ENCODE data around the gene OSGEP. TPM values are rescaled to one million over a fixed set of nuclear protein-coding genes. Genes with fewer than 3 reads are reported as not detected.

The OSGEP gene
- total and polyA plus RNA-seq, 2 of the 13 experiments (the other 11 are each of a cell fraction or from before 2014, with no cell fraction given), result 39.7 to 41.1 TPM

DNA sequence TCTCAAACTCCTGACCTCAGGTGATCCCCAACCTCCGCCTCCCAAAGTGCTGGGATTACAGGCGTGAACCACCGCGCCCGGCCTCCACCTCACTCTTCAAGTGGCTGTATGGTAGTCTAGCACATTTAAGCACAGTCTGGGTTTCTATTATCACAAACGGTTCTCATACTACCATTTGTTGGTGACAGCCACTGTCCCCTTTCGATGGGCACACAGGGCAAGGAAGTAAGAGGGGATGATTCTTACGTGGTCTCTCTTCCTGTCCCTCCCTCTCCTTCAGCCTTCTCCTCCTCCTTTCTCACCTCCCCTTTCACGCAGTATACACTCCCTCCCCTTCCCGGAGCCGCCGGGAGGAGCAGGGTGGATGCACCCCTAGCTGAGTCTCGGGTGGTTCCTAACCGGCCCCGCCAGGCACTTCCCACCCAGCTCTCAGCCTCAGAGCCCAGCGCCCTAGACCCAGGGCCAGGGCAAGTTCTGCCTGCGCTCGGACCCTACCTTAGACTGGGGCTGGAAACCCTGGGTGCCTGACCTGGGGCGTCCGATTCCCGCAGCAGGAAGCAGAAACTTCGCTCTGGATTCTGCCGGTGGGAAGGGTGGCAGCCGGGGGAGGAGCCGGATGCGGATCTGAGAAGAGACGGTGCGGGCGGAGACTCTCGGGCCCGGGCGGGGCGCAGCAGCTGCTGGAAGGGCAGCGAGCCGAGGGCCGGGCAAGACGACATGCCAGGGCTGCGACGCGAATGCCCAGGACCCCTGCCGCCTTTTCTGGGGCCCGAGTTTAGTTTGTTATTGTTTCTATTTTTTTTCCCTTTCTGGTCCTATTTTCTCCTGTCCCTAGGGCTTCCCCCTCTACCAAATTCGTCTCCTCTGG, 41.5 kb downstream of the OSGEP start, which contains the start of gene TEP1 (continued):
- TF ChIP-seq, protein P1, sequence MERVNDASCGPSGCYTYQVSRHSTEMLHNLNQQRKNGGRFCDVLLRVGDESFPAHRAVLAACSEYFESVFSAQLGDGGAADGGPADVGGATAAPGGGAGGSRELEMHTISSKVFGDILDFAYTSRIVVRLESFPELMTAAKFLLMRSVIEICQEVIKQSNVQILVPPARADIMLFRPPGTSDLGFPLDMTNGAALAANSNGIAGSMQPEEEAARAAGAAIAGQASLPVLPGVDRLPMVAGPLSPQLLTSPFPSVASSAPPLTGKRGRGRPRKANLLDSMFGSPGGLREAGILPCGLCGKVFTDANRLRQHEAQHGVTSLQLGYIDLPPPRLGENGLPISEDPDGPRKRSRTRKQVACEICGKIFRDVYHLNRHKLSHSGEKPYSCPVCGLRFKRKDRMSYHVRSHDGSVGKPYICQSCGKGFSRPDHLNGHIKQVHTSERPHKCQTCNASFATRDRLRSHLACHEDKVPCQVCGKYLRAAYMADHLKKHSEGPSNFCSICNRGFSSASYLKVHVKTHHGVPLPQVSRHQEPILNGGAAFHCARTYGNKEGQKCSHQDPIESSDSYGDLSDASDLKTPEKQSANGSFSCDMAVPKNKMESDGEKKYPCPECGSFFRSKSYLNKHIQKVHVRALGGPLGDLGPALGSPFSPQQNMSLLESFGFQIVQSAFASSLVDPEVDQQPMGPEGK (CRISPR knock-in tag; IDR thresholded peaks at IDR 0.05), result peak; percentile 38
- no peak for TF ChIP-seq CREM (IDR thresholded peaks at IDR 0.05)
- no peak for TF ChIP-seq CREM (CRISPR knock-in tag; IDR thresholded peaks at IDR 0.05)
- TF ChIP-seq ZNF460 (CRISPR knock-in tag; IDR thresholded peaks at IDR 0.05; ENCODE audit: borderline replicate concordance), result no peak
- peak; percentile 85; the same call in 1 of the 2 replicates for TF ChIP-seq SMAD3 (CRISPR knock-in tag; IDR thresholded peaks at IDR 0.05)
- TF ChIP-seq CAMTA2 (CRISPR knock-in tag; IDR thresholded peaks at IDR 0.05; ENCODE audit: borderline replicate concordance), result peak; percentile 88; the same call in 1 of the 2 replicates
- TF ChIP-seq ZNF432 (CRISPR knock-in tag; IDR thresholded peaks at IDR 0.05; ENCODE audit: borderline replicate concordance), result 0 out of 2 replicates have a peak, but pooled peaks have one; percentile 74
- no peak for TF ChIP-seq SUZ12 (IDR thresholded peaks at IDR 0.05; ENCODE audit: low read depth, low read length)
- no peak for TF ChIP-seq XBP1 (CRISPR knock-in tag; IDR thresholded peaks at IDR 0.05)
- no peak for TF ChIP-seq ZNF652 (CRISPR knock-in tag; IDR thresholded peaks at IDR 0.05; ENCODE audit: borderline replicate concordance, low read depth)
- TF ChIP-seq, protein P2, sequence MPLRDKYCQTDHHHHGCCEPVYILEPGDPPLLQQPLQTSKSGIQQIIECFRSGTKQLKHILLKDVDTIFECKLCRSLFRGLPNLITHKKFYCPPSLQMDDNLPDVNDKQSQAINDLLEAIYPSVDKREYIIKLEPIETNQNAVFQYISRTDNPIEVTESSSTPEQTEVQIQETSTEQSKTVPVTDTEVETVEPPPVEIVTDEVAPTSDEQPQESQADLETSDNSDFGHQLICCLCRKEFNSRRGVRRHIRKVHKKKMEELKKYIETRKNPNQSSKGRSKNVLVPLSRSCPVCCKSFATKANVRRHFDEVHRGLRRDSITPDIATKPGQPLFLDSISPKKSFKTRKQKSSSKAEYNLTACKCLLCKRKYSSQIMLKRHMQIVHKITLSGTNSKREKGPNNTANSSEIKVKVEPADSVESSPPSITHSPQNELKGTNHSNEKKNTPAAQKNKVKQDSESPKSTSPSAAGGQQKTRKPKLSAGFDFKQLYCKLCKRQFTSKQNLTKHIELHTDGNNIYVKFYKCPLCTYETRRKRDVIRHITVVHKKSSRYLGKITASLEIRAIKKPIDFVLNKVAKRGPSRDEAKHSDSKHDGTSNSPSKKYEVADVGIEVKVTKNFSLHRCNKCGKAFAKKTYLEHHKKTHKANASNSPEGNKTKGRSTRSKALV (CRISPR knock-in tag; IDR thresholded peaks at IDR 0.05), result peak; percentile 69
- peak; percentile 82; the same call in 1 of the 2 replicates for TF ChIP-seq ZNF776 (CRISPR knock-in tag; IDR thresholded peaks at IDR 0.05)
- no peak for TF ChIP-seq ZBTB8A (CRISPR knock-in tag; IDR thresholded peaks at IDR 0.05; ENCODE audit: borderline replicate concordance, low read depth)
- no peak; the same call in 1 of the 2 replicates for TF ChIP-seq SP4 (CRISPR knock-in tag; IDR thresholded peaks at IDR 0.05)
- TF ChIP-seq ZFP62 (CRISPR knock-in tag; IDR thresholded peaks at IDR 0.05), result no peak
- TF ChIP-seq, protein P3, sequence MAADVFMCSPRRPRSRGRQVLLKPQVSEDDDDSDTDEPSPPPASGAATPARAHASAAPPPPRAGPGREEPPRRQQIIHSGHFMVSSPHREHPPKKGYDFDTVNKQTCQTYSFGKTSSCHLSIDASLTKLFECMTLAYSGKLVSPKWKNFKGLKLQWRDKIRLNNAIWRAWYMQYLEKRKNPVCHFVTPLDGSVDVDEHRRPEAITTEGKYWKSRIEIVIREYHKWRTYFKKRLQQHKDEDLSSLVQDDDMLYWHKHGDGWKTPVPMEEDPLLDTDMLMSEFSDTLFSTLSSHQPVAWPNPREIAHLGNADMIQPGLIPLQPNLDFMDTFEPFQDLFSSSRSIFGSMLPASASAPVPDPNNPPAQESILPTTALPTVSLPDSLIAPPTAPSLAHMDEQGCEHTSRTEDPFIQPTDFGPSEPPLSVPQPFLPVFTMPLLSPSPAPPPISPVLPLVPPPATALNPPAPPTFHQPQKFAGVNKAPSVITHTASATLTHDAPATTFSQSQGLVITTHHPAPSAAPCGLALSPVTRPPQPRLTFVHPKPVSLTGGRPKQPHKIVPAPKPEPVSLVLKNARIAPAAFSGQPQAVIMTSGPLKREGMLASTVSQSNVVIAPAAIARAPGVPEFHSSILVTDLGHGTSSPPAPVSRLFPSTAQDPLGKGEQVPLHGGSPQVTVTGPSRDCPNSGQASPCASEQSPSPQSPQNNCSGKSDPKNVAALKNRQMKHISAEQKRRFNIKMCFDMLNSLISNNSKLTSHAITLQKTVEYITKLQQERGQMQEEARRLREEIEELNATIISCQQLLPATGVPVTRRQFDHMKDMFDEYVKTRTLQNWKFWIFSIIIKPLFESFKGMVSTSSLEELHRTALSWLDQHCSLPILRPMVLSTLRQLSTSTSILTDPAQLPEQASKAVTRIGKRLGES (CRISPR knock-in tag; IDR thresholded peaks at IDR 0.05; ENCODE audit: borderline replicate concordance), result peak; percentile 42; the same call in 1 of the 2 replicates
- no peak for TF ChIP-seq ZNF572 (CRISPR knock-in tag; IDR thresholded peaks at IDR 0.05)
- TF ChIP-seq ZNF674 (CRISPR knock-in tag; IDR thresholded peaks at IDR 0.05; ENCODE audit: low read depth), result no peak
- TF ChIP-seq NFATC3 (CRISPR knock-in tag; IDR thresholded peaks at IDR 0.05), result peak; percentile 72; the same call in 1 of the 2 replicates
- TF ChIP-seq SP140L (CRISPR knock-in tag; IDR thresholded peaks at IDR 0.05; ENCODE audit: borderline replicate concordance), result no peak
- TF ChIP-seq TOPORS (CRISPR knock-in tag; IDR thresholded peaks at IDR 0.05), result no peak
- TF ChIP-seq, protein P4, sequence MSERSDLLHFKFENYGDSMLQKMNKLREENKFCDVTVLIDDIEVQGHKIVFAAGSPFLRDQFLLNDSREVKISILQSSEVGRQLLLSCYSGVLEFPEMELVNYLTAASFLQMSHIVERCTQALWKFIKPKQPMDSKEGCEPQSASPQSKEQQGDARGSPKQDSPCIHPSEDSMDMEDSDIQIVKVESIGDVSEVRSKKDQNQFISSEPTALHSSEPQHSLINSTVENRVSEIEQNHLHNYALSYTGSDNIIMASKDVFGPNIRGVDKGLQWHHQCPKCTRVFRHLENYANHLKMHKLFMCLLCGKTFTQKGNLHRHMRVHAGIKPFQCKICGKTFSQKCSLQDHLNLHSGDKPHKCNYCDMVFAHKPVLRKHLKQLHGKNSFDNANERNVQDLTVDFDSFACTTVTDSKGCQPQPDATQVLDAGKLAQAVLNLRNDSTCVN (CRISPR knock-in tag; IDR thresholded peaks at IDR 0.05; ENCODE audit: borderline replicate concordance), result peak; percentile 85; the same call in 1 of the 2 replicates
